ENCODE results near the gene EMX1.

DNA sequence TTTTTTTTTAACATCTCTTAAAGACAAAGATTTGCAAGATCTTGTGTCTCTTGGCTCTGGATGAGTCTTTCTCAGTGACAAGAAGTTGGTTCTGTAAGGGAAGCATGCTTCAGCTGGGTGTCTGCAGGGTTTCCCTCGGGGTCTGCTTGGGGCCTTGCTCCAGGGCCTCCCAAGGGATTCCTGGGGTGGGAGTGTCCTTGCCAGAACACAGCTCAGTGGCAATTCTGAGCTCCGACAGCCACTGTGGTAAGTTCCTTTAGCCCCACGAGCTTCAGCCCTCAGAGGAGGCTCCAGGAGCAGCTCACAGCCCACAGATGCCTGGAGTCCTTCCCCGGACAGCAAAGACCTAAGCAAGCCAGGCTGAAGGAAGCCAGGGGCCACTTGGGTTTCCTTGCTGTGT, 52.4 kb downstream of the EMX1 start:
- TF ChIP-seq POLR2A (IDR thresholded peaks at IDR 0.05; ENCODE audit: low read length) (no peak), GATA1 (IDR thresholded peaks at IDR 0.05; ENCODE audit: low read depth, low read length) (no peak)

Measured in erythroblast (primary cell).